A549 (cell line): ENCODE results near the gene PER1. TPM values are rescaled to one million over a fixed set of nuclear protein-coding genes. Genes with fewer than 3 reads are reported as not detected.

Source experiments
- ATAC-seq, 2 experiments: fragments of 200-7000 bp in 1 of 2; fragments of >200 bp in 1 of 2; cut with Nextera tagmentation in 1 of 2; cut with Tn5 transposase in 1 of 2; 3 replicates each; pipeline versions ENCODE4 v1.8.0 to v1.9.1; 2018 to 2020; ENCODE audit warnings: mild to moderate bottlenecking in 1 of 2, moderate library complexity in 1 of 2
- CTCF ChIA-PET: fragments of 300-600 bp; sonication (Branson Sonifier 250); formaldehyde crosslinking; extraction: SDS; loops from one replicate; lab custom pipeline; 2021; ENCODE audit warnings: antibody characterized with exemption, inconsistent platforms; lab: Yijun Ruan, JAX
- POLR2A ChIA-PET: fragments of 350-600 bp; formaldehyde crosslinking; extraction: SDS; loops from one replicate; lab custom pipeline; 2021; ENCODE audit warnings: antibody characterized with exemption, inconsistent platforms; lab: Yijun Ruan, JAX
- DNase-seq, 2 experiments: peaks; one replicate each; pipeline versions ENCODE4 v3.0.0 to v3.0.0-alpha.2; 2011 to 2016; ENCODE audit warnings: low read depth in 1 of 2, low spot score in 1 of 2
- FAIRE-seq: peaks from 2 replicates; lab custom pipeline; 2011; peaks lifted over from hg19 to GRCh38; lab: Jason Lieb, UNC
- H3K27ac ChIP-seq, 2 experiments: fragments of >200 bp; sonication (Bioruptor Twin); formaldehyde crosslinking; 3 replicates each; pipeline ENCODE4 v1.5.1; 2016 to 2017
- H3K4me1 ChIP-seq: fragments of >200 bp; sonication (Bioruptor Twin); formaldehyde crosslinking; 3 replicates; pipeline ENCODE4 v1.6.1; 2016
- H3K4me2 ChIP-seq: fragments of >200 bp; sonication (Bioruptor Twin); formaldehyde crosslinking; 3 replicates; pipeline ENCODE4 v1.6.1; 2016
- H3K4me3 ChIP-seq: fragments of >200 bp; sonication (Bioruptor Twin); formaldehyde crosslinking; 3 replicates; pipeline ENCODE4 v1.5.1; 2016
- H3K9me3 ChIP-seq: fragments of >200 bp; sonication (Bioruptor Twin); formaldehyde crosslinking; 3 replicates; pipeline ENCODE4 v1.6.1; 2016
- BHLHE40 ChIP-seq: IDR thresholded peaks from 2 replicates; pipeline ENCODE4 v1.6.1; 2012; ENCODE audit warnings: low read depth, low read length, inconsistent platforms
- CHD4 ChIP-seq: fragments of 200-600 bp; sonication (generic); IDR thresholded peaks from 2 replicates; pipeline ENCODE4 v1.6.1; 2016; ENCODE audit warnings: antibody characterized with exemption, mild to moderate bottlenecking, borderline replicate concordance
- ESRRA ChIP-seq: fragments of 150-350 bp; IDR thresholded peaks from 2 replicates; pipeline ENCODE4 v1.6.1; 2014; ENCODE audit warnings: mild to moderate bottlenecking, low read length, borderline replicate concordance
- FOSL2 ChIP-seq, 2 experiments: fragments of 450-650 bp in 1 of 2; fragments of >200 bp in 1 of 2; sonication (Bioruptor Twin) in 1 of 2; formaldehyde crosslinking; IDR thresholded peaks; 2 replicates each; pipeline versions ENCODE4 v1.5.0 to v1.6.1; 2016 to 2020; ENCODE audit warnings: mild to moderate bottlenecking in 1 of 2, moderate library complexity in 1 of 2
- HOXB13 ChIP-seq: fragments of 250-450 bp; sonication (Bioruptor Pico); IDR thresholded peaks from 2 replicates; pipeline ENCODE4 v1.5.0; 2020; ENCODE audit warnings: low read depth, mild to moderate bottlenecking, moderate library complexity
- HOXB5 ChIP-seq: fragments of 250-450 bp; sonication (Bioruptor Pico); IDR thresholded peaks from 2 replicates; pipeline ENCODE4 v1.5.0; 2020; ENCODE audit warnings: mild to moderate bottlenecking, moderate library complexity
- JUN ChIP-seq, 2 experiments: fragments of >200 bp; sonication (Bioruptor Twin); formaldehyde crosslinking; IDR thresholded peaks; 2 replicates in 1 of 2; 3 replicates in 1 of 2; pipeline ENCODE4 v1.6.1; 2016 to 2017
- JUNB ChIP-seq: fragments of >200 bp; sonication (Bioruptor Twin); formaldehyde crosslinking; IDR thresholded peaks from 2 replicates; pipeline ENCODE4 v1.6.1; 2016
- MAFK ChIP-seq: fragments of 450-650 bp; IDR thresholded peaks from 2 replicates; pipeline ENCODE4 v1.6.1; 2014; ENCODE audit not compliant: partially characterized antibody
- RCOR1 ChIP-seq: fragments of 150-350 bp; IDR thresholded peaks from 2 replicates; pipeline ENCODE4 v1.6.1; 2014; ENCODE audit warnings: antibody characterized with exemption, low read length, low read depth
- RFX5 ChIP-seq: fragments of 450-650 bp; IDR thresholded peaks from 2 replicates; pipeline ENCODE4 v1.7.1; 2014; ENCODE audit warnings: antibody characterized with exemption, mild to moderate bottlenecking, moderate library complexity
- SMC3 ChIP-seq: fragments of >200 bp; sonication (Bioruptor Twin); formaldehyde crosslinking; IDR thresholded peaks from 3 replicates; pipeline ENCODE4 v1.6.1; 2018; ENCODE audit warnings: inconsistent platforms
- SREBF2 ChIP-seq: fragments of 450-650 bp; IDR thresholded peaks from 2 replicates; pipeline ENCODE4 v1.6.1; 2014; ENCODE audit warnings: mild to moderate bottlenecking, moderate library complexity
- TP53 ChIP-seq: fragments of 250-450 bp; sonication (Bioruptor Pico); IDR thresholded peaks from 2 replicates; pipeline ENCODE4 v1.5.0; 2021; ENCODE audit warnings: mild to moderate bottlenecking, moderate library complexity
- ZFP36 ChIP-seq: fragments of 450-650 bp; IDR thresholded peaks from 2 replicates; pipeline ENCODE4 v1.6.1; 2014; ENCODE audit warnings: borderline replicate concordance; ENCODE audit not compliant: partially characterized antibody
- WGBS: methylation state at CpG from one replicate; pipeline ENCODE4 v1.1.6; 2017; ENCODE audit errors: missing lambda C conversion rate; 5-methylcytosine and 5-hydroxymethylcytosine counted together
- polyA plus RNA-seq, 4 experiments: library from polyadenylated mRNA; depleted of rRNA in 3 of 4; stranded (reverse); fragments of >200 nt; fragmentation: RNase III in 1 of 4; extraction: RNeasy Plus Mini Kit Qiagen cat#74134 plus additional on column Dnase treatment in 1 of 4; gene quantifications; 2 replicates in 3 of 4; 3 replicates in 1 of 4; pipeline ENCODE4 v1.2.3, GENCODE V29; 2011 to 2017
- TF ChIP-seq, protein P1 (sequence below): IDR thresholded peaks from 2 replicates; pipeline ENCODE4 v1.6.1; 2012
- TF ChIP-seq, protein P2 (sequence below): fragments of 250-450 bp; sonication (Bioruptor Pico); IDR thresholded peaks from 2 replicates; pipeline ENCODE4 v1.5.0; 2021; ENCODE audit warnings: mild to moderate bottlenecking, moderate library complexity, borderline replicate concordance
- TF ChIP-seq, protein P3 (sequence below): fragments of >200 bp; sonication (Bioruptor Twin); formaldehyde crosslinking; IDR thresholded peaks from 3 replicates; pipeline ENCODE4 v1.6.1; 2016
- TF ChIP-seq, protein P4 (sequence below): fragments of 250-450 bp; sonication (Bioruptor Pico); IDR thresholded peaks from 2 replicates; pipeline ENCODE4 v1.5.0; 2020; ENCODE audit warnings: low read depth, mild to moderate bottlenecking, moderate library complexity
- TF ChIP-seq, protein P5 (sequence below): IDR thresholded peaks from 2 replicates; pipeline ENCODE4 v1.6.1; 2012; ENCODE audit warnings: low read depth, borderline replicate concordance

Gene PER1
- polyA plus RNA-seq, 2 of the 4 experiments (the other 2 are of a cell fraction) = 5.5 to 8.7 TPM

DNA sequence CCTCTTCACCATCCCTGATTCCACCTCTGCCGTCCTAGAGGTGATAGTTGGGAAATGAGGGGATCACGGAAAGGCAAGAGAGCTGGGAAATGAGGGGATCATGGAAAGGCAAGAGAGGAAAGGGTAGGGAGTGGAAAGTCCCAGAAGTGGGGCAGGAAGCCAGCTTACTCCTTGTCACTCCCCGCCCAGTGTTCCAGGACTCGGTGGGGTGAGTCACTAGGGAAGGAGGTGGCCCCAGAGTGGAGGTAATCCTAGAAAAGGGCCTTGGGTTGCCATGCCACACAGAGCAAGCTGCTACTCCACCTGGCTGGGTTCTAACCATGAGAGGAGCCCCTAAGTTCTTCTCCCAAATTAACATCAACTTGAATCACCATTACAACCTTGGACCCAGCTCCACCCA, 48.7 kb downstream of the PER1 start:
- TF ChIP-seq SREBF2 = no peak
- no peak for TF ChIP-seq BHLHE40
- TF ChIP-seq, protein P1, sequence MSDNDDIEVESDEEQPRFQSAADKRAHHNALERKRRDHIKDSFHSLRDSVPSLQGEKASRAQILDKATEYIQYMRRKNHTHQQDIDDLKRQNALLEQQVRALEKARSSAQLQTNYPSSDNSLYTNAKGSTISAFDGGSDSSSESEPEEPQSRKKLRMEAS = no peak
- TF ChIP-seq SMC3 = no peak
- no peak for TF ChIP-seq ESRRA
- no peak for TF ChIP-seq JUNB
- TF ChIP-seq, protein P2, sequence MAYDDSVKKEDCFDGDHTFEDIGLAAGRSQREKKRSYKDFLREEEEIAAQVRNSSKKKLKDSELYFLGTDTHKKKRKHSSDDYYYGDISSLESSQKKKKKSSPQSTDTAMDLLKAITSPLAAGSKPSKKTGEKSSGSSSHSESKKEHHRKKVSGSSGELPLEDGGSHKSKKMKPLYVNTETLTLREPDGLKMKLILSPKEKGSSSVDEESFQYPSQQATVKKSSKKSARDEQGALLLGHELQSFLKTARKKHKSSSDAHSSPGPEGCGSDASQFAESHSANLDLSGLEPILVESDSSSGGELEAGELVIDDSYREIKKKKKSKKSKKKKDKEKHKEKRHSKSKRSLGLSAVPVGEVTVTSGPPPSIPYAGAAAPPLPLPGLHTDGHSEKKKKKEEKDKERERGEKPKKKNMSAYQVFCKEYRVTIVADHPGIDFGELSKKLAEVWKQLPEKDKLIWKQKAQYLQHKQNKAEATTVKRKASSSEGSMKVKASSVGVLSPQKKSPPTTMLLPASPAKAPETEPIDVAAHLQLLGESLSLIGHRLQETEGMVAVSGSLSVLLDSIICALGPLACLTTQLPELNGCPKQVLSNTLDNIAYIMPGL = no peak
- TF ChIP-seq RFX5 = no peak
- TF ChIP-seq, protein P3, sequence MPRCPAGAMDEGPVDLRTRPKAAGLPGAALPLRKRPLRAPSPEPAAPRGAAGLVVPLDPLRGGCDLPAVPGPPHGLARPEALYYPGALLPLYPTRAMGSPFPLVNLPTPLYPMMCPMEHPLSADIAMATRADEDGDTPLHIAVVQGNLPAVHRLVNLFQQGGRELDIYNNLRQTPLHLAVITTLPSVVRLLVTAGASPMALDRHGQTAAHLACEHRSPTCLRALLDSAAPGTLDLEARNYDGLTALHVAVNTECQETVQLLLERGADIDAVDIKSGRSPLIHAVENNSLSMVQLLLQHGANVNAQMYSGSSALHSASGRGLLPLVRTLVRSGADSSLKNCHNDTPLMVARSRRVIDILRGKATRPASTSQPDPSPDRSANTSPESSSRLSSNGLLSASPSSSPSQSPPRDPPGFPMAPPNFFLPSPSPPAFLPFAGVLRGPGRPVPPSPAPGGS = no peak
- TF ChIP-seq RCOR1 = no peak
- no peak for TF ChIP-seq HOXB5 (CRISPR knock-in tag)
- TF ChIP-seq TP53 (CRISPR knock-in tag) = no peak
- no peak for TF ChIP-seq CHD4
- no peak for TF ChIP-seq JUN (IDR thresholded peaks at IDR 0.05)
- TF ChIP-seq ZFP36 = no peak
- TF ChIP-seq, protein P4, sequence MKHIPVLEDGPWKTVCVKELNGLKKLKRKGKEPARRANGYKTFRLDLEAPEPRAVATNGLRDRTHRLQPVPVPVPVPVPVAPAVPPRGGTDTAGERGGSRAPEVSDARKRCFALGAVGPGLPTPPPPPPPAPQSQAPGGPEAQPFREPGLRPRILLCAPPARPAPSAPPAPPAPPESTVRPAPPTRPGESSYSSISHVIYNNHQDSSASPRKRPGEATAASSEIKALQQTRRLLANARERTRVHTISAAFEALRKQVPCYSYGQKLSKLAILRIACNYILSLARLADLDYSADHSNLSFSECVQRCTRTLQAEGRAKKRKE (CRISPR knock-in tag) = no peak
- DNase-seq (no peak), ATAC-seq (no peak), FAIRE-seq (no peak)
- POLR2A ChIA-PET = no interaction called here
- Histone ChIP-seq H3K27ac (no peak overlapping the region), H3K4me1 (peaks cover 17% of the 10 kb centered on the region), H3K4me2 (no peak overlapping the region), H3K4me3 (no peak overlapping the region), H3K9me3 (no peaks in the 10 kb centered on the region)
- WGBS = 52% methylated on average over 4 of the region's 4 CpGs
- CTCF ChIA-PET = interaction anchor here (8.0 to 24.1 kb wide), 4 partner anchors 7 to 42 kb away, joined by 85 to 1490 read pairs (median 229); partner anchors contain the start of genes ALOX12B and ALOXE3

DNA sequence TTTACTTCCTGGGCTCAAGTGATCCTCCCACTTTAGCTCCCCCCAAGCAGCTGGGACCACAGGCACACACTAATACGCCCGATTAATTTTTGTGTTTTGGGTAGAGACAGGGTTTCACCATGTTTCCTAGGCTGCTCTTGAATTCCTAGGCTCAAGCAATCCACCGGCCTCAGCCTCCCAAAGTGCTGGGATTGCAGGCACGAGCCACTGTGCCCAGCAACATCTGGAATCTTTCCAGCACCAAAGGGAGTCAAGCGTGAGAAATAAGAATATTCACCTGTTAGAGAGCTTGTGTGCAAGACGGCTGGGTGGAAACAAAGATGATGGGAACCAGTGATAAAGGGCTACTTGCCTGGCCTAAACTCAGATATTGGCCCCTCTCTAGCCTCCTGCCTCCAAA, 50.5 kb downstream of the PER1 start:
- ChIA-PET CTCF (interaction anchor here (0.9 to 24.1 kb wide), 5 partner anchors 9 to 57 kb away, joined by 3 to 1490 read pairs (median 200); partner anchors contain the start of genes ALOX12B and ALOXE3), POLR2A (interaction anchor here (0.6 kb wide), 1 partner anchor 164 kb away, joined by 4 read pairs; no protein-coding TSS in a partner anchor)
- 74% methylated on average over 6 of the region's 6 CpGs for WGBS
- Histone ChIP-seq H3K27ac (no peak overlapping the region), H3K9me3 (no peaks in the 10 kb centered on the region), H3K4me1 (peaks cover 10% of the 10 kb centered on the region; the same call in 1 of the 3 replicates), H3K4me2 (no peak overlapping the region), H3K4me3 (no peak overlapping the region)
- no peak for TF ChIP-seq FOSL2 (IDR thresholded peaks at IDR 0.05)
- TF ChIP-seq FOSL2 (CRISPR knock-in tag; IDR thresholded peaks at IDR 0.05) = no peak
- no peak for TF ChIP-seq SREBF2
- no peak for TF ChIP-seq MAFK
- TF ChIP-seq, protein P5, sequence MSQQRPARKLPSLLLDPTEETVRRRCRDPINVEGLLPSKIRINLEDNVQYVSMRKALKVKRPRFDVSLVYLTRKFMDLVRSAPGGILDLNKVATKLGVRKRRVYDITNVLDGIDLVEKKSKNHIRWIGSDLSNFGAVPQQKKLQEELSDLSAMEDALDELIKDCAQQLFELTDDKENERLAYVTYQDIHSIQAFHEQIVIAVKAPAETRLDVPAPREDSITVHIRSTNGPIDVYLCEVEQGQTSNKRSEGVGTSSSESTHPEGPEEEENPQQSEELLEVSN = no peak
- no peak for TF ChIP-seq JUN (IDR thresholded peaks at IDR 0.05)
- no peak for TF ChIP-seq HOXB13
- ATAC-seq (no peak), FAIRE-seq (no peak), DNase-seq (no peak)
